8988T (cell line): ENCODE results near the gene RPL6.
"Not testable (repeated sequence)": the region's sequence is repeated elsewhere in the genome, so short reads cannot be mapped to it uniquely, and the experiment has no call there.

Experiments used
- DNase-seq: peaks from one replicate; pipeline ENCODE4 v3.0.0; 2011

Gene RPL6

DNA sequence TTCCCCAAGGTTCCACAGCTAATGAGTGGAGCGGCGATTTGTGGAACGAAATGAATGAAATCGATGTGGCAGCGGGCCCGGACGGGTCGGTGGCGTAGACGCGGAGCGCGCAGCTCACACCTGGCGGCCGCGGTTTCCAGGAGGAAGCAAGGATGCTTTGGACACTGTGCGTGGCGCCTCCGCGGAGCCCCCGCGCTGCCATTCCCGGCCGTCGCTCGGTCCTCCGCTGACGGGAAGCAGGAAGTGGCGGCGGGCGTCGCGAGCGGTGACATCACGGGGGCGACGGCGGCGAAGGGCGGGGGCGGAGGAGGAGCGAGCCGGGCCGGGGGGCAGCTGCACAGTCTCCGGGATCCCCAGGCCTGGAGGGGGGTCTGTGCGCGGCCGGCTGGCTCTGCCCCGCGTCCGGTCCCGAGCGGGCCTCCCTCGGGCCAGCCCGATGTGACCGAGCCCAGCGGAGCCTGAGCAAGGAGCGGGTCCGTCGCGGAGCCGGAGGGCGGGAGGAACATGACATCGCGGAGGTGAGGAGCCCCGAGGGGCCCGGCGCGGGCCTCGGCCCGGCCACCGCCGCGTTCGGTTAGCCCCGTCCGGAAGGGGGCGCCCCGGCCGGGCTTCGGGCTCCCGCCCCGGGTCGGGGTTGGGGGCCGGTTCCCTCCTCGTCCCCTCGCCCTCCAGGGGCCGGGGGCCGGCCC, 9.3 kb upstream of the RPL6 start, which contains the start of gene PTPN11:
PTPN11 (plus strand) TSS at position 340 of the 689 bp plus-strand sequence; CDS start at position 505, 165 bp downstream.
- DNase-seq: peak; percentile 54

DNA sequence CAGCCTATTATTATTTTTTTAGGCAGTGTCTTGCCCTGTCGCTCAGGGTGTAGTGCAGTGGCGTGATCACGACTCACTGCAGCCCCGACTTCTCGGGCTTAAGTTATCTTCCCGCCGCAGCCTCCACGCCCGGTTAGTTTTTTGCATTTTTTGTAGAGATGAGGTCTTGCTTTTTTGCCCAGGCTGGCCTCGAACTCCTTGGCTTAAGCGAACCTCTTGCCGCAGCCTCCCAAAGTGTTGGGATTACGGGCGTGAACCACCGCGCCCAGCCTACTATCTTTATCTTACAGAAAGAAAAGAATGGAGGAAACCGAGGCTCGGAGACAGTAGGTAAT, 8.8 kb upstream of the RPL6 start:
- no peak for DNase-seq

DNA sequence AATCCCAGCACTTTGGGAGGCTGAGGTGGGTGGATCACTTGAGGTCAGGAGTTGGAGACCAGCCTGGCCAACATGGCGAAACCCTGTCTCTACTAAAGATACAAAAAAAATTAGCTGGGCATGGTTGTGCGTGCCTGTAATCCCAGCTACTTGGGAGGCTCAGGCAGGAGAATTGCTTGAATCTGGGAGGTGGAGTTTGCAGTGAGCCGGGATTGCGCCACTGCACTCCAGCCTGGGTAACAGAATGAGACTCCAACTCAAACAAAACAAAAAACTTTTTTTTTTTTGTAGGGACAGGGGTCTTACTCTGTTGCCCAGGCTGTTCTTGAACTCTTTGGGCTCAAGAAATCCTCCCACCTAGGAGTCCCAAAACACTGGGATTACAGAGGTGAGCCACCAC, 6.1 kb upstream of the RPL6 start:
- not testable (repeated sequence) for DNase-seq

DNA sequence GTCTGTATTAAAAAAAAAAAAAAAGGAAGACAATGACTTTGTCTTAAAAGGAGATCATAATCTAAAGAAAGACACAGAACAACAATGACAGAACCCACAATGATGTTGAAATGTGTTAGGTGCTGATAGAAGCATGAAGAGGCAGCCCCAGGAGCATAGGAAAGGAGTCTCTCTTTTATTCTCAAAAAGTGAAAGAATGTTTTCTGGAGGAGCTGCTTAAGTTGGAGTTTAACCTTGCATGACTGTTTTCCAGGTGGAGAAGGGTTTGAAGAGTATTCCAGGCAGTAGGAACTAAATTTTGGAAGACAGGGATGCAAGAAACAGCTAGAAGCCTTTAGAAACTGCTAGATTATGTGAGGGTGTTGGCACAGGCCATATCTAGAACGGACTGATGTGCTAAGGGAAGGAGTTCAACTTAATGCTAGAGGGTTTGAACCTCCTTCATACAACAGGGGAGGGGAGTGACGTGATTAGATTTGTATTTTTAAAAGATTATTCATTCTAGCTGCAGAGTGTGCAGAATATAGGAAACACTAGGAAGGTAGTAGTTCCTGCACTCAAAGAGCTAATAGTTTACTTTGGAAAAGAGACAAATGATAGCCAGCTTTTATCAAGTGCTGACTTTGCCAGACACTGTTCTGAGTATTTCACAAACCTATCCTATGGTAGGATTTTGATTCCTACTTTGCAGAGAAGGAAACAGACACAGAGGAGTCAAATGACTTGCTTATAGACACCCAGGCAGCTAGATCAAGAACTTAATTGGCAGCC, 4.6 kb upstream of the RPL6 start:
- DNase-seq: no peak

DNA sequence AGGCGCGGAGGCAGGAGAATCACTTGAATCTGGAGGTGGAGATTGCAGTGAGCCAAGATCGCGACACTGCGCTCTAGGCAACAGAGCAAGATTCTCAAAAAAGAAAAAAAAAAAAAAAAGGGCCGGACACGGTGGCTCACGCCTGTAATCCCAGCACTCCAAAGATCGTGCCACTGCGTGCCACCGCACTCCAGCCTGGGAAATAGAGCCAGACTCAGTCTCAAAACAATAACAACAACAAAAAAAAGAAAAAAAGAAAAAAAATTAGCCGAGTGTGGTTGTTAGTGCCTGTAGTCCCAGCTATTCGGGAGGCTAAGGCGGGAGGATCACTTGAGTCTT, 470 bp upstream of the RPL6 start:
- no peak for DNase-seq

DNA sequence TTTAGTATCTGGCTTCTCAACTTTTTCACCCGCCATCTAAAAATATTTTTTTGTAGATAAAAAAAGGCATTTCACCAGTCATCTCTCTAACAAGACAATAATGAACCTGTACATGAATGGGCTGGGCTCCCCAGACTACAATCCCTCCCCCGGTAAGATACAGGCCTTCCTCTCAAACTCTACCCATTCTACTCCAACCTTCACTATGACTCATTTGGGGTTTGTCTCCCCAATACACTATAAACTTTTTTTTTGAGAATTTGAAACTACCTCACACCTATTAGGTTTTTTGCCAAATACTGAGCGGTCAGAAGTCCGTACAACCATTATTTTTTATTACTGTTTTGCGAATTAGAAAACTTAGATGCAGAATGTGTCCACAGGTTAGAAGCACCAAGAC, 784 bp downstream of the RPL6 start:
- DNase-seq: no peak

DNA sequence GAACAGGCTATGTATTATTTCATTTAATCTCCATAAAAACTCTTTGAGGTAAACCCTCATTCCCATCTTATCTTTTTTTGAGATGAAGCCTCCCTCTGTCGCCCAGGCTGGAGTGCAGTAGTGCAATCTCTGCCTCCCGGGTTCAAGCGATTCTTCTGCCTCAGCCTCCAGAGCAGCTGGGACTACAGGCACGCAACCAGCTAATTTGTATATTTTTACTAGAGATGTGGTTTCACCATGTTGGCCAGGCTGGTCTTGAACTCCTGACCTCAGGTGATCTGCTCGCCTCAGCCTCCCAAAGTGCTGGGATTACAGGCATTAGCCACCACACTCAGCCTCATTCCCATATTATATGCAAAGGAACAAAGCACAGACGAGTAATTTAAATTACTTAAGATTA, 1.7 kb downstream of the RPL6 start:
- DNase-seq: not testable (repeated sequence)

DNA sequence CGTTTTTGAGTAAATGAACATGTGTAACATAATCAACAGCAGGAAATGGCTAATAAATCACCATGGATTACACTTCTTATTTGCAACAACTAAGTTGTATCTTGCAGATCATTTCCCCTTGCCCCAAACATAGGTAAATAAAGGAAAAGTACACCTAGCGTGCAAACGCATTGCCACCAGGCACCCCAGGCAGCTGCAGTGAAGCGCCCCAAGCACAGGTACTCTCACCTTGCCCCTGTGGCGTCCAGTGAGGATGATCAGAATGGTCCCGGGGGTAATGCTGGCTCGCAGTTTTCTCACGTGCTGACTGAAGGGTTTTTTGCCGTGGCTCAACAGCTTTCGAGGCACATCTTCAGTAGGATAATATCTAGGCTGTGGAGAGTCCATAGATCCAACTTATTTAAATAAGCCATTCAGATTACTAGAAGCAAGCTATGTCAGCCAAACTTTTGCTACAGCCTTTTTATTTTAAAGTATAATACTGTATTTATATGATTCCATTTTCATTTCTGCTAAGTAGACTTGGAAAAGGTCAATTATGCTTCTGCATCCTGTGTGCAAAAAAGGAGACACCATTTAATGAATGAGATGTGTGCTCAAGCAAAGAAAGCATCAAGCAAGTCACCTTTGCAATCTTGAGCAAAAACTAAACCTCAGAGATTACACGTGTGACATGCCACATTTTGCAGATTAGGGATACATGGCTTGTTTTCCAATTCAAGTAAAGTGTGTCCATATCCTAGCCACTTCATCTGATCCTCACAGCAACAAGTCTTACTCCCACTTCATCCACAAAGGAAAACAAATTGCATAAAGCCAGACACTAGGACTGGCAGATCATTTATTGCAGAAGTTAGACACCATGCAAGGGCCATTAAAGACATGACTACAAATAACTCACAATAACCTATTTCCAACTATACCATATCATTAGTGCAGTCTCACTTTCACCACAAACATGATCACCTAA, 2.6 kb downstream of the RPL6 start:
- DNase-seq: no peak

DNA sequence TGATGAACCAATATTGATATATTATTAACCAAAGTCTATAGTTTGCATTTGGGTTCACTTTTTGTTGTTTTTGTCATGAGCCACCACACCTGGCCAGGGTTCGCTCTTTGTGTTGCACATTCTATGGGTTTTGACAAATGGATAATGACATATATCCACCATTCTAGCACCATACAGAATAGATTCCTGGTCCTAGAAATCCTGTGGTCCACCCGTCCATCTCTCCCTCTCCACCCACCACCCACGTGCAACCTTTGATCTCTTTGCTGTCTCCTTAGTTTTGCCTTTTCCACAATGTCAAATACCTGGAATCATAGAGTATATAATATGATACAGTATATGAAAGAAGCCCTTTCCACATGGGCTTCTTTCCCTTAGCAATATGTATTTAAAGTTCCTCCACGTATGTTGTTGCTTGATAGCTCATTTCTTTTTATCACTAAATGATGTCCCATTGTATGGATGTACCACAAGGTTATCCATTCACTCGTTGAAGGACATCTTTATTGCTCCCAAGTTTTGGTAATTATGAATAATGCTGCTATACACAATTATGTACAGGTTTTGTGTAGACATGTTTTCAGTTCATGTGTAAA, 7.4 kb downstream of the RPL6 start:
- no peak for DNase-seq

DNA sequence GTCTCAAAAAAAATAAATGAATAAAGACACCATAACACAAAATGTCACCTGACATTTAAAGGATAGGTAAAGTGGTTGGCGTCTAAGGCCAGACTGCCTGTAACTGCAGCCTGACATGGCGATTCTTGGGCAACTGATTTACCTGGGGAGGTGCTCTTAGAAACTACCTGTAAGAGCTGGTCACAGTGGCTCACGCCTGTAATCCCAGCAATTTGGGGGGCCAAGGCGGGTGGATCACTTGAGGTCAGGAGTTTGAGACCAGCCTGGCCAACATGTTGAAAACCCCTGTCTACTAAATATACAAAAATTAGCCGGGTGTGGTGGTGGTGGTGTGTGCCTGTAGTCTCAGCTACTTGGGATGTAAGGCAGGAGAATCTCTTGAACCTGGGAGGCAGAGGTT, 8.4 kb downstream of the RPL6 start:
- DNase-seq: no peak

DNA sequence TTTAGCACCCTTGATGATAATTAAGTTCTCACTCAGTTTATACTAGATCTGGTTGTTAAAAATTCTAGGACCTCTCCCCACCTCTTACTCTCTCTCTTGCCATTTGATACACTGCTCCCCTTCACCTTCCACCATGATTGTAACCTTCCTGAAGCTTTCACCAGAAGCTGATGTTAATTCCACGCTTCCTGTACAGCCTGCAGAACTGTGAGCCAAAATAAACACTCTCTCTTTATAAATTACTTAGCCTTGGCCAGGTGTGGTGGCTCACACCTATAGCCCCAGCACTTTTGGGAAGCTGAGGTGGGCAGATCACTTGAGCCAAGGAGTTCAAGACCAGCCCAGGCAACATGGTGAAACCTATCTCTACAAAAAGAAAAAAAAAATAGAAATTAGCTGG, 16.1 kb downstream of the RPL6 start:
- DNase-seq: no peak

DNA sequence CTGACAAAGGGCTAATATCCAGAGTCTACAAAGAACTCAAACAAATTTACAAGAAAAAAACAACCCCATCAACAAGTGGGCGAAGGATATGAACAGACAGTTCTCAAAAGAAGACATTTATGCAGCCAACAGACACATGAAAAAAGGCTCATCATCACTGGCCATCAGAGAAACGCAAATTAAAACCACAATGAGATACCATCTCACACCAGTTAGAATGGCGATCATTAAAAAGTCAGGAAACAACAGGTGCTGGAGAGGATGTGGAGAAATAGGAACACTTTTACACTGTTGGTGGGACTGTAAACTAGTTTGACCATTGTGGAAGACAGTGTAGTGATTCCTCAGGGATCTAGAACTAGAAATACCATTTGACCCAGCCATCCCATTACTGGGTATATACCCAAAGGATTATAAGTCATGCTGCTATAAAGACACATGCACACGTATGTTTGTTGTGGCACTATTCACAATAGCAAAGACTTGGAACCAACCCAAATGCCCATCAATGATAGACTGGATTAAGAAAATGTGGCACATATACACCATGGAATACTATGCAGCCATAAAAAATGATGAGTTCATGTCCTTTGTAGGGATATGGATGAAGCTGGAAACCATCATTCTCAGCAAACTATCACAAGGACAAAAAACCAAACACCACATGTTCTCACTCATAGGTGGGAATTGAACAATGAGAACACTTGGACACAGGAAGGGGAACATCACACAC, 19.3 kb downstream of the RPL6 start:
- not testable (repeated sequence) for DNase-seq

DNA sequence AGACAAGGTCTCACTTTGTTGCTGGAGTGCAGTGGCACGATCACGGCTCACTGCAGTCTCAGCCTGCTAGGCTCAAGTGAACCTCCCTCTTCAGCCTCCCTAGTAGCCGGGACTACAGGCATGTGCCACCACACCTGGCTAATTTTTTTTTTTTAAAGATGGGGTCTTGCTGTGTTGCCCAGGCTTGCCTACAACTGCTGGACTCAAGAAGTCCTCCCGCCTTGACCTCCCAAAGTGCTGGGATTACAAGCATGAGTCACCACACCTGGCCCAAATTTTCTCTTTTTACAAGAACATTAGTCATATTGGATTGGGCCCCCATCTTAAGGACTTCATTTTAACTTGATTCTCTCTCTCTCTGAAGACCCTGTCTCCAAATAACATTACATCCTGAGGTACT, 20.2 kb downstream of the RPL6 start:
- DNase-seq: no peak

DNA sequence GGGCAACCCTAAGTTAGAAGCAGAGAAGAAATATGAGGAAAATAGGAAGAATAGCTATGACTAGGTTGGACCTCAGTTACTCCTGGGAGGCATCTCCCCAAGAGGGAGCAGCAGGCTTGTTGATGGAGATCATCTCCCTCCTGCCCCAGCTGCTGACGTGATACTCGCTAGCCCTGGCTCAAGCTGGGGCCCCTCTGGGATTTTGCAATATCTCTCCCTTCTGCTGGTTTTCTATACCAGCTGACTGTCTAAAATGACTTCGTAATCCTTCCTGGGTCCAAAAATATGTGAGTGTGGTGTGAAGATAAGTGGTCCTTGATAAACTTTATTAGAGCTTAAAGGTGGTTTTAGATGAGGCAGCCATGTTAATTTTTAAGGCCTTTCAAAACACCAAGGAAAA, 22.7 kb downstream of the RPL6 start:
- DNase-seq: no peak

DNA sequence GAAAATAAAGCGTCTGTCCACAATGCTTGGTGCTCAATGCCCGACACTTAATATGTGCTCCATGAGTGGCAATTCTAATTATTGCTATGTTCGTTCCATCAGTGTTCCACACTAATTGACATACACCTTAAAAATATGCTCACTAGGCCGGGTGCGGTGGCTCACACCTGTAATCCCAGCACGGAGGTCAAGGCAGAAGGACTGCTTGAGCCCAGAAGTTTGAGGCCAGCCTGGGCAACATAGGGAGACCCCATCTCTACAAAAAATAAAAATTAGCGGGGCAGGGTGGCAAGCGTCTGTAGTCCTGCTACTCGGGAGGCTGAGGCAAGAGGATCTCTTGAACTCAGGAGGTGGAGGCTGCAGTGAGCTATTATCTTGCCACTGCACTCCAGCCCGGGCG, 26.5 kb downstream of the RPL6 start:
- no peak for DNase-seq

DNA sequence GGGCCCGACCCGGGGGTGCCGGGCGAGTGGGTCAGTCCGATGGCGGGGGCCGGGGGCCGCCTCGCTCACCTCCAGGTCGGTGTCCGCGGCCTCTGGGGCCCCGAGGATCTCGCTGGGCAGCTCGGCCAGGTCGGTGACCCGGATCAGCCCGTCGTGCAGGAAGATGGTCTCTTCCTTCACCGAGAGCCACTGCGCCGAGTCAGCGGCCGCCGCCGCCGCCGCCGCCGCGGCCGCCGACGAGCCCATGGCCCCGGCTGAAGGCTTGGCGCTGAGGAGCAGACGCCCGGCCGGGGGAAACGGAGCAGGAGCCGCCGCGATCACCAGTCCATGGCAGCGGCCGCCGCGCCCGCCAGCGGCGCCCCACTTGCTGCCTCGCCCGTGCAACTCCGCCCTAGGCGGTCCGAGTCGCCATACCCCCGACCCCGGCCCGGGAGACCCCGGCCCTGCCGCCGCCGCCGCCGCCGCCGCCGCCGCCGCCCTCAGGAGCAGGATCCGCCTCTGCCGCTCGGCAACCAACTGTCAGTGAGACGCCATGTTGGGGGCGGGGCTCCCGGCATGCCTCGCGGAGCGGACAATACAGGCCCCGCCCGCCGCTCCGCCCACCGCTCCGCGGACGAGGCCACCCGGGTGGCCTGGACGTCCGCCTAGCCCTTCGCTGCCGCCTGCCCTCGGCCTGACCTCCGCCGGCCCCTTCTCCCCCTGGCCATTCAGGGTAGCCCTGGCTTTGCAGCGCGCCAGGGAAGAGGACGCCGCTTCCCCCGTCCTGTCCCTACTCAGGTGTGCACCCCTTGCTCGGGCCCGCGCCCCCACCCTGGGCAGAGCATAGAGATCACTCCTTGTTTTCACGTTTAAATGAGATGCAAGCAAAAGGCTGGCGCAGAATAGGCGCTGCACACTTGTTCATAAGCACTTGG, 27.3 kb downstream of the RPL6 start, which contains the start of gene HECTD4:
HECTD4 (minus strand) TSS at position 549 of the 914 bp plus-strand sequence; CDS start at position 246, 303 bp downstream.
- DNase-seq: peak; percentile 94

DNA sequence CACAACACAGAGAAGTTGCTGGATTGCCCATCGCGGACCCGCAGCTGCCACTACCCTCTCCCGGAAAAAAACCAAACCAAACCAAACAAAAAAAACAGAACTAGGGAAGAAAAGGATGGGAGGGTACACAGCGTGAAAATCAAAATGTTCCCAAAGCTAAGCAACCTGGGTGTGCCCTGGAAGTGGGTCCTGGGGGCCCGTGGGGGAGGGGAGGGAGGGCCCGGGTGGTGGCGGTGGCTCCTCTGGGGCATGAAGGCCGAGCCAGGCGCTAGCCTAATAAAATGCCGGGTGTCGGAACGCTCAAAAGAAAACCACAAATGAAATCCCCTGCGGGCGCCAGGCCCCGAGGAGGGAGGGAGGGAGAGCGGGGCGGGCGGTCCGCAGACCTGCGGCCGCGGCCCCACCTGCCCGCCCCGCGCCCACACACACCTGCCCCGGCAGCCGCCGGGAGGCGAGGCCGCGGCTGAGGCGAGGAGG, 28.0 kb downstream of the RPL6 start:
- DNase-seq: peak; percentile 37

DNA sequence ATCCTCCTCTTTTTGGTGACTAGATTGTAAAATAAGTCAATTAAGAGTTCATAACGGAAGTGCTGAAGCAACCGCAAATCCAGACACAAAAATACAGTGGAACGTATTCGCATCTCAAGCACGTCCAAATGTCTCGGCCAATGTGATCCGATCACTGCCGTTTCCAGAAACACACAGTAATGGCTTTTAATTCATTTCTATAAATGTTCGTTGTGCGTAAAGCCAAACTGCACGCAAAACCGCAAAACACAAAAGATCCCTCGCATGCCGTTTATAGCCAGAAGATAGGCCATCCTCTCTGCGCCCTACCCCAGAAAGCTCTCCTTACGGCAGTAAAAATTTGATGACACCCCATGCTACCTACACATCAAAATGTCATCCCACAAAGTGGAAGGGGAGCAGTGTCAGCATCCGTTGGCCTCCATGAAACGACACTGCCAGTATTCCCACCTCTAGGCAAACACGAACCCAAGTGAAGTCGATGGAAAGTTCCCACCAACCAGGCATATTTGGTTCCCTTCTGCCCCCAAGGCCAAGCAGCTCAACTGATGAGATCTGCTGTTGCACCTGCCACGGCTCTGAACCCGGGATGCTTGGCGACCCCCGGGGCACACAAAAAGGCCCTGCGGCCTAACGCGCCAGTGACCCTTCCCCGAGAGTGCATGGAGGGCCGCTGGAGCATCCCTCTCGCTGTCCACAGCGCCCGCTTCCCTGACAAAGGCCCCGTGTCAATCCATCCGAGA, 28.6 kb downstream of the RPL6 start:
- DNase-seq: peak; percentile 28

DNA sequence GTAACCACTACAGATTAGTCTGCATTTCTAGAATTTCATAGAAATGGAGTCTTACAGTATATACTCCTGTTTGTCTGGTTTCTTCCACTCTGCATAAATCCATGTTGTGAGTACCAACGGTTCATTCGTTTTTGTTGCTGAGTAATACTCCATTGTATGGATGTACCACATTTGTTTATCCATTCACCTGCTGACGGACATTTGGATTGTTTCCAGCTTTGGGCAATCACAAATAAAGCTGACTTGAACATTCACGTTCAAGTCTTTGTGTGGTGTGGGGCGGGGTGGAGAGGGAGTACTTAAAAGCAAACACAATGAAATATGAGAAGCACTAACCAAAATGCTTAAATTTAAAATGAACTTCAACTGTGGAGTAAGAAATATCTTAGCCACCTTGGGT, 34.3 kb downstream of the RPL6 start:
- DNase-seq: no peak

DNA sequence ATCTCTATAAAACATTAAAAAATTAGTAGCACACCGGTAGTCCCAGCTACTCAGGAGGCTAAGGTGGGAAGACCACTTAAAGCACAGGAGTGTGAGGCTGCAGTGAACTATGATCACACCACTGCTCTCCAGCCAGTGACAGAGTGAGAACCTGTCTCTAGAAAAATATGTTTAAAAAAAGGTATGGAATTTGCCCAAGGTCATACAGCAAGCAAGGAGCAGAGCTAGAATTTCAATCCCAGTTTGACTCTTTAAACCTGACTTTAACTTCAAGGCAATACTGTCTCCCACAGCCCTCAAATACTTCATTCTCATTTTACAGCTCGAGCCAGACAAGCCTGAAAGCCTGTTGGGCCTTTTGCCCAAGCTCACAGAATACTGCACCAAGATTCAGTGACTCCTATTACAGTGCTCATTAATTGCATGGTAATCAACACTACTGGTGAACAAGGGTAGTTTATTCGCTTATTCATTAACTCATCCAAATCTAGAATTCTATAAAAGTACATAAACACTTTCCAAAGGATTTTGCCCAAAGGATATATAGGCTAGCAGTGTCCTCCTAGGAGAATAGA, 35.2 kb downstream of the RPL6 start:
- DNase-seq: no peak
